GM23338 (cell line): ENCODE data around the gene CRPPA.

Experiments used
- EZH2 ChIP-seq: fragments of 200-600 bp; sonication (generic); IDR thresholded peaks from one replicate; pipeline ENCODE4 v1.8.0; 2017; ENCODE audit warnings: antibody characterized with exemption, mild to moderate bottlenecking, low read depth; ENCODE audit not compliant: unreplicated experiment
- JUNB ChIP-seq: IDR thresholded peaks from one replicate; pipeline ENCODE4 v1.6.1; 2016; ENCODE audit warnings: antibody characterized with exemption; ENCODE audit not compliant: unreplicated experiment
- TF ChIP-seq, protein P1 (sequence below), 2 experiments: fragments of 200-600 bp in 1 of 2; sonication (generic) in 1 of 2; conservative IDR thresholded peaks; 2 replicates each; pipeline versions ENCODE4 v1.5.1 to v1.6.1; 2016 to 2017; ENCODE audit warnings: antibody characterized with exemption in 2 of 2, low read depth in 2 of 2, mild to moderate bottlenecking in 2 of 2, moderate library complexity in 1 of 2
- TF ChIP-seq, protein P2 (sequence below): IDR thresholded peaks from one replicate; pipeline ENCODE4 v1.6.1; 2018; ENCODE audit warnings: antibody characterized with exemption; ENCODE audit not compliant: unreplicated experiment

DNA sequence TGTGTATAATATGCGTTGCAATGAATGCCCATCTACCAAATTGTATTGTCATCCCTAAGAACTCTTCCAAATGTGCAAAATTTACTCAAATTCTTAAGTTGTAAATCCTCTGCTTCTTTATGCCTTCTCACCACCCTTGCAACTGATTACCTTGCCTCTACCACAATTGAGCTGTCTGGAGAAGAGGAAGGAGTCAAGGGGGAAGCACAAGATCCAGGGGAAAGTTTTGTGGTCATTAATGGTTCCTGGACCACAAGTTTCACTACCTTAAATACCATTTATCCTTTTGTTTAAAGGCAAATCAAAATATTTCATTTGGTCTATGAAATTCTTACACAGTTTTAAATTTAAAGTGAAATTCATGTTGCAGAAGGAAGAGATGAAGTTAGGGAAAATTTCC lies 16.7 kb downstream of the CRPPA start:
- TF ChIP-seq, protein P1, sequence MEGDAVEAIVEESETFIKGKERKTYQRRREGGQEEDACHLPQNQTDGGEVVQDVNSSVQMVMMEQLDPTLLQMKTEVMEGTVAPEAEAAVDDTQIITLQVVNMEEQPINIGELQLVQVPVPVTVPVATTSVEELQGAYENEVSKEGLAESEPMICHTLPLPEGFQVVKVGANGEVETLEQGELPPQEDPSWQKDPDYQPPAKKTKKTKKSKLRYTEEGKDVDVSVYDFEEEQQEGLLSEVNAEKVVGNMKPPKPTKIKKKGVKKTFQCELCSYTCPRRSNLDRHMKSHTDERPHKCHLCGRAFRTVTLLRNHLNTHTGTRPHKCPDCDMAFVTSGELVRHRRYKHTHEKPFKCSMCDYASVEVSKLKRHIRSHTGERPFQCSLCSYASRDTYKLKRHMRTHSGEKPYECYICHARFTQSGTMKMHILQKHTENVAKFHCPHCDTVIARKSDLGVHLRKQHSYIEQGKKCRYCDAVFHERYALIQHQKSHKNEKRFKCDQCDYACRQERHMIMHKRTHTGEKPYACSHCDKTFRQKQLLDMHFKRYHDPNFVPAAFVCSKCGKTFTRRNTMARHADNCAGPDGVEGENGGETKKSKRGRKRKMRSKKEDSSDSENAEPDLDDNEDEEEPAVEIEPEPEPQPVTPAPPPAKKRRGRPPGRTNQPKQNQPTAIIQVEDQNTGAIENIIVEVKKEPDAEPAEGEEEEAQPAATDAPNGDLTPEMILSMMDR (conservative IDR thresholded peaks at IDR 0.05; ENCODE audit: low read depth in 2 of 2), result no peak
- TF ChIP-seq EZH2 (no peak), JUNB (no peak)
- TF ChIP-seq, protein P2, sequence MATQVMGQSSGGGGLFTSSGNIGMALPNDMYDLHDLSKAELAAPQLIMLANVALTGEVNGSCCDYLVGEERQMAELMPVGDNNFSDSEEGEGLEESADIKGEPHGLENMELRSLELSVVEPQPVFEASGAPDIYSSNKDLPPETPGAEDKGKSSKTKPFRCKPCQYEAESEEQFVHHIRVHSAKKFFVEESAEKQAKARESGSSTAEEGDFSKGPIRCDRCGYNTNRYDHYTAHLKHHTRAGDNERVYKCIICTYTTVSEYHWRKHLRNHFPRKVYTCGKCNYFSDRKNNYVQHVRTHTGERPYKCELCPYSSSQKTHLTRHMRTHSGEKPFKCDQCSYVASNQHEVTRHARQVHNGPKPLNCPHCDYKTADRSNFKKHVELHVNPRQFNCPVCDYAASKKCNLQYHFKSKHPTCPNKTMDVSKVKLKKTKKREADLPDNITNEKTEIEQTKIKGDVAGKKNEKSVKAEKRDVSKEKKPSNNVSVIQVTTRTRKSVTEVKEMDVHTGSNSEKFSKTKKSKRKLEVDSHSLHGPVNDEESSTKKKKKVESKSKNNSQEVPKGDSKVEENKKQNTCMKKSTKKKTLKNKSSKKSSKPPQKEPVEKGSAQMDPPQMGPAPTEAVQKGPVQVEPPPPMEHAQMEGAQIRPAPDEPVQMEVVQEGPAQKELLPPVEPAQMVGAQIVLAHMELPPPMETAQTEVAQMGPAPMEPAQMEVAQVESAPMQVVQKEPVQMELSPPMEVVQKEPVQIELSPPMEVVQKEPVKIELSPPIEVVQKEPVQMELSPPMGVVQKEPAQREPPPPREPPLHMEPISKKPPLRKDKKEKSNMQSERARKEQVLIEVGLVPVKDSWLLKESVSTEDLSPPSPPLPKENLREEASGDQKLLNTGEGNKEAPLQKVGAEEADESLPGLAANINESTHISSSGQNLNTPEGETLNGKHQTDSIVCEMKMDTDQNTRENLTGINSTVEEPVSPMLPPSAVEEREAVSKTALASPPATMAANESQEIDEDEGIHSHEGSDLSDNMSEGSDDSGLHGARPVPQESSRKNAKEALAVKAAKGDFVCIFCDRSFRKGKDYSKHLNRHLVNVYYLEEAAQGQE, result no peak
